ENCODE results near the gene PLCXD1. TPM values are rescaled to one million over a fixed set of nuclear protein-coding genes. Genes with fewer than 3 reads are reported as not detected.

PLCXD1 gene
- total and polyA plus RNA-seq, 9 of the 15 experiments (the other 6 are each of a cell fraction or from before 2014, with no cell fraction given): 6.0 to 60.2 (median 39.5) TPM

DNA sequence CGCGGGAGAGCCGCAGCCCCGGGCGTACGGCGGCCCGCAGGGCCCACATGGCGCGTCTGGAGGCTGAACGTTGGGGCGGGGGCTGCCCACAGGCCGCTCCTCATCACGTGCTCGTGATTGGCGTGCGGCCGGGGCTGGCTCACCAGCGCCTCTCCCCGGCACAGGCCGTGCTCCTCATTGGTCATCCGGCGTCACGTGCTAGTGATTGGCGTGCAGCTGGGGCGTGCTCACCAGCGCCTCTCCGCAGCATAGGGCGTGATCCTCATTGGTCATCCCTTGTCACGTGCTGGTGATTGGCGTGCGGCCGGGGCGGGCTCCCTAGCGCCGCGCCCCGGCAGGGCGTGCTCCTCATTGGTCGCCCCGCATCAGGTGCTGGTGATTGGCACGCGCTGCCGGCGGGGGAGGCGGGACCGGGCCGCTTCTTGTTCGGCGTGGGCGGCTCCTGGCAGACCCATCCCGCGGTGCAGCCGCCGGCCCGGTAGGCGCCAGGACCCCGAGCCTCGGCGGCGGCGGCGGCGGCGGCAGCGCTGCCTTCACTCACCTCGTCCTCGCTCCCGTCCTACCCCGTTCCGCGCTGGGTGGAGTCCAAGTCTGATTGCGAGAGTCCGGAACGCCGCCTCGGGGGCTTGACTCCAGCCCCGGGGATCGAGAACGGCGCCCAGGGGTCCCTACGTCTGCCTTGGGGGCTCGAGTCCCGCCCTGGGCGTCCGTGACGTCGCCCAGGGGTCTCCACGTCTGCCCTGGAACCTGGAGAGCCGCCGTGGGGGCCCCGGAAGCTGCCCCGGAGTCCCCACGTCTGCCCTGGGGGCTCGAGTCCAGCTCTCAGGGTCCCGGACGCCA is 37.8 kb downstream of the PLCXD1 start, which contains the start of gene GTPBP6 (continued):
- TF ChIP-seq, protein P1, sequence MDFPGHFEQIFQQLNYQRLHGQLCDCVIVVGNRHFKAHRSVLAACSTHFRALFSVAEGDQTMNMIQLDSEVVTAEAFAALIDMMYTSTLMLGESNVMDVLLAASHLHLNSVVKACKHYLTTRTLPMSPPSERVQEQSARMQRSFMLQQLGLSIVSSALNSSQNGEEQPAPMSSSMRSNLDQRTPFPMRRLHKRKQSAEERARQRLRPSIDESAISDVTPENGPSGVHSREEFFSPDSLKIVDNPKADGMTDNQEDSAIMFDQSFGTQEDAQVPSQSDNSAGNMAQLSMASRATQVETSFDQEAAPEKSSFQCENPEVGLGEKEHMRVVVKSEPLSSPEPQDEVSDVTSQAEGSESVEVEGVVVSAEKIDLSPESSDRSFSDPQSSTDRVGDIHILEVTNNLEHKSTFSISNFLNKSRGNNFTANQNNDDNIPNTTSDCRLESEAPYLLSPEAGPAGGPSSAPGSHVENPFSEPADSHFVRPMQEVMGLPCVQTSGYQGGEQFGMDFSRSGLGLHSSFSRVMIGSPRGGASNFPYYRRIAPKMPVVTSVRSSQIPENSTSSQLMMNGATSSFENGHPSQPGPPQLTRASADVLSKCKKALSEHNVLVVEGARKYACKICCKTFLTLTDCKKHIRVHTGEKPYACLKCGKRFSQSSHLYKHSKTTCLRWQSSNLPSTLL (IDR thresholded peaks at IDR 0.05): no peak
- TF ChIP-seq MCM7 (IDR thresholded peaks at IDR 0.05) (no peak), ZNF668 (CRISPR knock-in tag; IDR thresholded peaks at IDR 0.05) (no peak), TAF1 (IDR thresholded peaks at IDR 0.05; ENCODE audit: control insufficient read depth, extremely low read depth, insufficient read depth, low read length, severe bottlenecking) (peak; percentile 63), NCOA6 (IDR thresholded peaks at IDR 0.05) (no peak), KHSRP (IDR thresholded peaks at IDR 0.05) (no peak), ZNF586 (CRISPR knock-in tag; conservative IDR thresholded peaks at IDR 0.05) (no peak), RBFOX2 (IDR thresholded peaks at IDR 0.05; ENCODE audit: low read depth, low read length) (peak; percentile 75), TRIM24 (IDR thresholded peaks at IDR 0.05) (no peak), CBX2 (IDR thresholded peaks at IDR 0.05; ENCODE audit: insufficient read depth, low read length, poor library complexity, severe bottlenecking) (no peak), NELFE (IDR thresholded peaks at IDR 0.05; ENCODE audit: insufficient read depth, insufficient read length) (no peak), CTBP1 (IDR thresholded peaks at IDR 0.05; ENCODE audit: borderline replicate concordance) (0 out of 2 replicates have a peak, but pooled peaks have one; percentile 32), ZNF253 (CRISPR knock-in tag; conservative IDR thresholded peaks at IDR 0.05) (no peak), HNRNPLL (IDR thresholded peaks at IDR 0.05; ENCODE audit: low read depth, low read length, poor library complexity, severe bottlenecking) (no peak), NFIX (CRISPR knock-in tag; IDR thresholded peaks at IDR 0.05; ENCODE audit: low read depth) (no peak), TGIF2 (CRISPR knock-in tag; IDR thresholded peaks at IDR 0.05) (no peak), ZNF780A (CRISPR knock-in tag; IDR thresholded peaks at IDR 0.05) (no peak), SUPT5H (IDR thresholded peaks at IDR 0.05) (peak; percentile 62), MIER1 (IDR thresholded peaks at IDR 0.05; ENCODE audit: low read depth) (no peak), HNRNPUL1 (IDR thresholded peaks at IDR 0.05; ENCODE audit: low read length) (no peak)
- TF ChIP-seq, protein P2, sequence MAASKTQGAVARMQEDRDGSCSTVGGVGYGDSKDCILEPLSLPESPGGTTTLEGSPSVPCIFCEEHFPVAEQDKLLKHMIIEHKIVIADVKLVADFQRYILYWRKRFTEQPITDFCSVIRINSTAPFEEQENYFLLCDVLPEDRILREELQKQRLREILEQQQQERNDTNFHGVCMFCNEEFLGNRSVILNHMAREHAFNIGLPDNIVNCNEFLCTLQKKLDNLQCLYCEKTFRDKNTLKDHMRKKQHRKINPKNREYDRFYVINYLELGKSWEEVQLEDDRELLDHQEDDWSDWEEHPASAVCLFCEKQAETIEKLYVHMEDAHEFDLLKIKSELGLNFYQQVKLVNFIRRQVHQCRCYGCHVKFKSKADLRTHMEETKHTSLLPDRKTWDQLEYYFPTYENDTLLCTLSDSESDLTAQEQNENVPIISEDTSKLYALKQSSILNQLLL (CRISPR knock-in tag; IDR thresholded peaks at IDR 0.05; ENCODE audit: borderline replicate concordance): no peak
- TF ChIP-seq, protein P3, sequence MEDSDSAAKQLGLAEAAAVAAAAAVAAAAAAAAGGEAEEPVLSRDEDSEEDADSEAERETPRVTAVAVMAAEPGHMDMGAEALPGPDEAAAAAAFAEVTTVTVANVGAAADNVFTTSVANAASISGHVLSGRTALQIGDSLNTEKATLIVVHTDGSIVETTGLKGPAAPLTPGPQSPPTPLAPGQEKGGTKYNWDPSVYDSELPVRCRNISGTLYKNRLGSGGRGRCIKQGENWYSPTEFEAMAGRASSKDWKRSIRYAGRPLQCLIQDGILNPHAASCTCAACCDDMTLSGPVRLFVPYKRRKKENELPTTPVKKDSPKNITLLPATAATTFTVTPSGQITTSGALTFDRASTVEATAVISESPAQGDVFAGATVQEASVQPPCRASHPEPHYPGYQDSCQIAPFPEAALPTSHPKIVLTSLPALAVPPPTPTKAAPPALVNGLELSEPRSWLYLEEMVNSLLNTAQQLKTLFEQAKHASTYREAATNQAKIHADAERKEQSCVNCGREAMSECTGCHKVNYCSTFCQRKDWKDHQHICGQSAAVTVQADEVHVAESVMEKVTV (CRISPR knock-in tag; IDR thresholded peaks at IDR 0.05): no peak
- TF ChIP-seq, protein P4, sequence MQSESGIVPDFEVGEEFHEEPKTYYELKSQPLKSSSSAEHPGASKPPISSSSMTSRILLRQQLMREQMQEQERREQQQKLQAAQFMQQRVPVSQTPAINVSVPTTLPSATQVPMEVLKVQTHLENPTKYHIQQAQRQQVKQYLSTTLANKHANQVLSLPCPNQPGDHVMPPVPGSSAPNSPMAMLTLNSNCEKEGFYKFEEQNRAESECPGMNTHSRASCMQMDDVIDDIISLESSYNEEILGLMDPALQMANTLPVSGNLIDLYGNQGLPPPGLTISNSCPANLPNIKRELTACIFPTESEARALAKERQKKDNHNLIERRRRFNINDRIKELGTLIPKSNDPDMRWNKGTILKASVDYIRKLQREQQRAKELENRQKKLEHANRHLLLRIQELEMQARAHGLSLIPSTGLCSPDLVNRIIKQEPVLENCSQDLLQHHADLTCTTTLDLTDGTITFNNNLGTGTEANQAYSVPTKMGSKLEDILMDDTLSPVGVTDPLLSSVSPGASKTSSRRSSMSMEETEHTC (IDR thresholded peaks at IDR 0.05): peak; percentile 86
